Measurements from ENCODE around the gene NGEF.
"Not testable (repeated sequence)": the region's sequence is repeated elsewhere in the genome, so short reads cannot be mapped to it uniquely, and the experiment has no call there.

NGEF gene

DNA sequence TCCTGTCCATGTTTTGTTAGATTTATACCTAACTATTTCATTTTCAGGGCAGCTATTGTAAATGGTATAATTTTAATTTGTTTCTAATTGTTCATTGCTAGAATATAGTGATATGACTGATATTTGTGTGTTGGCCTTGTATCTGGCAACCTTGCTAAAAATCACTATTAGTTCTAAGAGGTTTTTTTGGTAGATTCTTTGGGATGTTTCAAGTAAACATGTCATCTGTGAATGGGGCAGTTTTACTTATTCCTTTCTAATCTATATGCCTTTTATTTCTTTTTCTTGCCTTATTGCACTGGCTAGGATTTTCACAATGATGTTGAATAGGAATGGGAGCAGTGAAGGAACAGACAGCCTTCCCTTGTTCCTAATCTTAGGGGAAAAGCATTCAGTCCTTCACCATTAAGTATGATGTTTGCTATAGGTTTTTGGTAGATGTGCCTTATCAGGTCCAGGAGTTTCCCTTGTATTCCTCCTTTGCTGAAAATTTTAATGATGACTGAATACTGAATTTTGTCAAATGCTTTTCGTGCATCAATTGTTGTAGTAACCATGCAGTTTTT, 101.3 kb downstream of the NGEF start:
- Mint-ChIP-seq H3K36me3 (no peaks in the 10 kb centered on the region), H3K4me3 (no peak overlapping the region), H3K9me3 (peaks cover 4% of the 10 kb centered on the region), H3K4me1 (no peaks in the 10 kb centered on the region), H3K27ac (no peak overlapping the region), H3K27me3 (peaks cover 30% of the 10 kb centered on the region)
- DNase-seq: no peak
- CTCF ChIA-PET: no interaction called here

DNA sequence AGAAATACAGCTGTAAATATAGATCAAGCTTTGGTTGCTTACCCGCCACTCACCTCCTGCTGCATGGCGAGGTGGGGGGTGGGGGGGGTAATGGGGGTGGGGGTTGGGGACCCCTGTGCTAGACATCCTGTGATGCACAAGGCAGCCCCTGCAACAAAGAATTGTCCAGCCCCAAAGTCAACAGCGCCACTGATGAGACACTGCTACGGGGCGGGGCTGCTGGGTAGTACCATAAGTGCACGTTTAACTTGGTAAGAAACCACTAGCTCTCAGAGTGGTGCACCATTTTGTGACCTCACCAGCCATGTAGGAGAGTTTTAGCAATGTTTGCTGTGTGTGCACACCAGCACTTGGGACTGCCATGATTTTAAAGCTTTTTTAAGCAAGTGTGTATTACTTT, 102.7 kb downstream of the NGEF start:
- DNase-seq: no peak
- Mint-ChIP-seq H3K27me3 (peaks cover 18% of the 10 kb centered on the region), H3K4me1 (no peaks in the 10 kb centered on the region), H3K9me3 (peaks cover 4% of the 10 kb centered on the region), H3K27ac (no peak overlapping the region), H3K36me3 (no peaks in the 10 kb centered on the region), H3K4me3 (no peak overlapping the region)
- CTCF ChIA-PET: no interaction called here

DNA sequence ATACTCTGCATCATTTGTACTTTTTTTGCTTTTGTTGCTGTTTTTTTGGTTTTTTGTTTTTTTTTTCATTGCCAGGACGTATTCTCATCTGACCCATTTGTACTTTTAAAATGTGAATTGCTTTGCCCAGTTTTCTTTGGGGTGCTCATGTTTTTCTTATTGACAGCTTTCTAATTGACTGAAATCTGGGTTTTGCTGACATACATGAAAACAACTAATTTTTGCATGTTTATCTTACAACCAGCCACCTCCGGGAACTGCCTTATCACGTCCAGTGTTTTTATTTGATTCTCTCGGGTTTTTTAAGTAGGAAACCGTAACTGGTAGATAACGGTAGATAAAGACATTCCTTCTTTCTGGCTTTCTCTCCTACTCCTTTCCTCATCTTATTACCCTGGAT, 104.4 kb downstream of the NGEF start:
- H3K36me3 Mint-ChIP-seq: no peaks in the 10 kb centered on the region
- CTCF ChIA-PET: no interaction called here
- H3K27ac Mint-ChIP-seq: no peak overlapping the region
- no peaks in the 10 kb centered on the region for H3K4me1 Mint-ChIP-seq
- H3K4me3 Mint-ChIP-seq: no peak overlapping the region
- H3K27me3 Mint-ChIP-seq: peaks cover 14% of the 10 kb centered on the region
- no peak for DNase-seq
- H3K9me3 Mint-ChIP-seq: peaks cover 4% of the 10 kb centered on the region

DNA sequence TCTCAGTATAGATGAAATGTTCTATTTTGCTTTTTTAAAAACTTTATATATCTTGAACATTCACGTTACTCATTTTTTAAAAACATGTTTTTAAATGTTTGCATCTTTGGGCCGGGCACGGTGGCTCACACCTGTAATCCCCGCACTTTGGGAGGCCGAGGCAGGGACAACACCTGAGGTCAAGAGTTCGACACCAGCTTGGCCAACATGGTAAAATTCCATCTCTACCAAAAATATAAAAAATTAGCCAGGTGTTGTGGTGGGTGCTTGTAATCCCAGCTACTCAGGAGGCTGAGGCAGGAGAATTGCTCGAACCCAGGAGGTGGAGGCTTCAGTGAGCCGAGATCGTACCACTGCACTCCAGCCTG, 105.4 kb downstream of the NGEF start:
- CTCF ChIA-PET, H3K4me3 Mint-ChIP-seq, H3K36me3 Mint-ChIP-seq, H3K9me3 Mint-ChIP-seq, H3K4me1 Mint-ChIP-seq, H3K27ac Mint-ChIP-seq, DNase-seq: not testable (repeated sequence)
- peaks cover 14% of the 10 kb centered on the region for H3K27me3 Mint-ChIP-seq

DNA sequence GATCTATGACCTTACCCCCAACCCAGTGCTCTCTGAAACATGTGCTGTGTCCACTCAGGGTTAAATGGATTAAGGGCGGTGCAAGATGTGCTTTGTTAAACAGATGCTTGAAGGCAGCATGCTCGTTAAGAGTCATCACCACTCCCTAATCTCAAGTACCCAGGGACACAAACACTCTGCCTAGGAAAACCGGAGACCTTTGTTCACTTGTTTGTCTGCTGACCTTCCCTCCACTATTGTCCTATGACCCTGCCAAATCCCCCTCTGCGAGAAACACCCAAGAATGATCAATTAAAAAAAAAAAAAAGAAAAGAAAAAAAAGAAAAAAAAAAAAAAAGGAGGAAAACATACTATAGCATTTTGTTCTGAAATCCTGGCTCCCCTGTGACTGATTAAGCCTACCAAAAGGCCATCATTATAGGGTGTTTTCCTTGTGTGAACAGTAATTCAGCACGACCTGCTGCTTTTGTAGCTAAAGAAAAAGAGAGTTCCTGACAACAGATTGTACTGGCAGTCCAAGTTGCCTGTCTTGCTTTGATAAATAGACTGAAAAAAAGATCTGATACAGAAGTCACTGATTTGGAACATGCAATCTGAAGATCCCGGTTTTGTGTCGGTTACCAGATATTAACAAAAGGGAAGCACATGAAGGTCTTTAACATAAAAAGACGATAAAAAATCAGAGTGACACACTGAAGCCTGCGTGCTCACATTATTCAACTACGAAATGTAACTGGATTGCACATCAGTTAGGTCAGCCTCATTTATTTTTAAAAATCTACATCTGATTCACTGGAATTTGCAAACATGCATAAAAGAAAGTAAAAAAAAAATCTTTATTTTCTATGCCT, 106.0 kb downstream of the NGEF start:
- H3K27ac Mint-ChIP-seq, DNase-seq, H3K9me3 Mint-ChIP-seq, H3K36me3 Mint-ChIP-seq, CTCF ChIA-PET, H3K4me1 Mint-ChIP-seq, H3K4me3 Mint-ChIP-seq: not testable (repeated sequence)
- H3K27me3 Mint-ChIP-seq: peaks cover 16% of the 10 kb centered on the region

DNA sequence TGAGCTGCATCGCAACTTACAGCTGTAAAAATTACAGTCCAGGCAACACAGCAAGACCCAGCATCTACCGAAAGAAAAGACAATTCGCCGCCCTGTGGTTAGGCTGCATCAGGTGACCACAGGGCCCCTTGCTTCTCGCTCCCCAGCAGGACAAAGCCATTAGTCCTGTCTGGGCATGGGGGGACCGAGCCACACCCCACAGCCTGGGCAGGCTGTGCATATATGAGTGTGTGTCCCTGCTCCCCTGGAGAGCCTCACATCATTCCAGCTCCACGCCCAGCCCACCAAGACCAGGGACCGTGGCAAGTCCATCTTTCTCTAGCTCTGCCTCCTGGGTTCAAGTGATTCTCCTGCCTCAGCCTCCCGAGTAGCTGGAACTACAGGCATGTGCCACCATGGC, 109.1 kb downstream of the NGEF start:
- H3K4me3 Mint-ChIP-seq: no peak overlapping the region
- no peak overlapping the region for H3K27ac Mint-ChIP-seq
- no peak for DNase-seq
- H3K27me3 Mint-ChIP-seq: peaks cover 6% of the 10 kb centered on the region
- H3K4me1 Mint-ChIP-seq: no peaks in the 10 kb centered on the region
- CTCF ChIA-PET: no interaction called here
- no peaks in the 10 kb centered on the region for H3K36me3 Mint-ChIP-seq
- H3K9me3 Mint-ChIP-seq: no peaks in the 10 kb centered on the region

DNA sequence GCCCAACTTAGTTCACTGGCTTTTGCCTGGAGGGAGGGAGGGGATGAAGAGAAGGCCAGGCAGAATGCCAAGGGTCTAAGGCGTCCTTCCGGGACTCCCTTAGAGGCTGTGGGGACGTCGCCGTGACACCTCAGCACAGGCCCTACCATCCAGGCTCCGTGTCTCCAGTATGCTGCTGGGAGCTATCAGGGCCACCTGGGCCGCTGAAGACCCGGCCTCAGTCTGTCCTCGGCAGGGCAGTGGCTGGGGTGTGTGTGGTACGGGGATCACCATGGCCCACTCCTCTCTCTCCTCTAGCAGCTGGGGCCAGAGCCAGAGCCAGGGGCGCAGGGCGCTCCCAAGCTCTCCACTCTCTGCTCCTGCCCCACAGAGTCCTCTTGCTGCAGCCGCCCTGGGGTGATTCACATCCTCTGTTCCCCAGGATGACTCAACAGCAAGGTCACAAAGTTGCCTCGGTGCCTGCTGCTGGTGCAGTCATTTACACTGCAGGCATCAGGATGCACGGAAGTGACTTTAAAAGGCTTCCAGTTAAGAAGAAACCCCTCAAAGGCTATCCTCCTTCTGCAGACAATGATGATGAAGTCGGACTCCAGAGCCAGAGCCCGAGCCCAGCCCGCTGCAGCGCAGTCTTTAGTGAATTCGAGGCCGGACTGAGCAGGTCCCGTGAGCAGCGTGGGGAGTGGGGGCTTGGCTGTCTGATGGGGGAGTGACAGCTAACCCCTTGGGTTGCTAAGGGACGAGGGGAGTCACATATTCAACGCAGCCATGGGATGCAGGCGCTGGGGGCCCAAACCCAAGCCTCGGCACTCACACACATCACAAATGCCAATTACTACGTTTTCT, 111.1 kb downstream of the NGEF start:
- no peak for DNase-seq
- H3K27ac Mint-ChIP-seq: no peak overlapping the region
- H3K9me3 Mint-ChIP-seq: no peaks in the 10 kb centered on the region
- H3K4me1 Mint-ChIP-seq: no peaks in the 10 kb centered on the region
- H3K27me3 Mint-ChIP-seq: peaks cover 6% of the 10 kb centered on the region
- CTCF ChIA-PET: no interaction called here
- H3K36me3 Mint-ChIP-seq: no peaks in the 10 kb centered on the region
- no peak overlapping the region for H3K4me3 Mint-ChIP-seq

DNA sequence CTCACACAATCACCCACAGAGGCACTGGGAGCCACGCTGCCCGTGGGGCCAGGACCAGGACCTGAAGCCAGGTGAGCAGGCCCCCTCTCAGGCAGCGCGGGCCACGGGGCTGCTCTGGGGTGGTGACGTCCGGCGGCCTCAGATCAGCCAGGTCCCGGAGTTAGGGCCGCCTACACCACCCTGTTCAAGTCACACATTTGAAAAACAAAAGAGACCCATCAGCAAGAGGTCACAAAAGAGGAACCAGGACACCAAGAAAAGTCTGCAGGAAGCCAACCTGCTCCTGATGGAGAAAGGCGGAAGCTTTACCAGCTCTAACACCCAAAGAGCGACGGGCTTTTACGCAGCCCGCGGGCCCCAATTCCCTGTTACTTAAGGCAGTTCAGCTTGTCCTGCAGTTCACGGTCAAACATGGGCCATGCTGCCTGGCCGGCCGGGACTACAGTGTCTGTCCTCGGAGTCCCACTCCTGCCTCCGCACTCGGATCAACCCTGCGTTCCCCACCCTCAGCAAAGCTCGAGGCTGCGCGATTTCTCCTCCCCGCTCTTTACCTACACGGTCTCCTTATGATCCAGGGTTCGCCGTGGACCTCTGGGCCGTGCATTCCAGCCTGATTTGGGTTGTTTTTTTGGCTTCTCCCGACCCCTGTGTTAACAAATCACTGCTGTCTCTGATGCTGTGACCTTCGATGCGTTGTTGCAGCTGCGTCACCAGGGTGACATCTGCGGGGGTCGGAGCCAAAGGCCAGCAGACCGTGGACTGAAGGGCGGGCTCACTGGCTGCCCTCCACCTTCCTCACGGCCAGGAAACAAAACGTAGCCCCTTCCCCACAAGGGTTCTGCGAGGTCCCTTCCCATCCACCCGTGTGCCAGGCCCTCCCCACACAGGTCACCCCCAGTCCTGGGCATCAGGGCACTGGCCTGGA, 112.0 kb downstream of the NGEF start:
- Mint-ChIP-seq H3K36me3 (no peaks in the 10 kb centered on the region), H3K27me3 (peaks cover 6% of the 10 kb centered on the region), H3K4me1 (no peaks in the 10 kb centered on the region), H3K9me3 (no peaks in the 10 kb centered on the region), H3K4me3 (no peak overlapping the region), H3K27ac (no peak overlapping the region)
- CTCF ChIA-PET: no interaction called here
- DNase-seq: no peak

DNA sequence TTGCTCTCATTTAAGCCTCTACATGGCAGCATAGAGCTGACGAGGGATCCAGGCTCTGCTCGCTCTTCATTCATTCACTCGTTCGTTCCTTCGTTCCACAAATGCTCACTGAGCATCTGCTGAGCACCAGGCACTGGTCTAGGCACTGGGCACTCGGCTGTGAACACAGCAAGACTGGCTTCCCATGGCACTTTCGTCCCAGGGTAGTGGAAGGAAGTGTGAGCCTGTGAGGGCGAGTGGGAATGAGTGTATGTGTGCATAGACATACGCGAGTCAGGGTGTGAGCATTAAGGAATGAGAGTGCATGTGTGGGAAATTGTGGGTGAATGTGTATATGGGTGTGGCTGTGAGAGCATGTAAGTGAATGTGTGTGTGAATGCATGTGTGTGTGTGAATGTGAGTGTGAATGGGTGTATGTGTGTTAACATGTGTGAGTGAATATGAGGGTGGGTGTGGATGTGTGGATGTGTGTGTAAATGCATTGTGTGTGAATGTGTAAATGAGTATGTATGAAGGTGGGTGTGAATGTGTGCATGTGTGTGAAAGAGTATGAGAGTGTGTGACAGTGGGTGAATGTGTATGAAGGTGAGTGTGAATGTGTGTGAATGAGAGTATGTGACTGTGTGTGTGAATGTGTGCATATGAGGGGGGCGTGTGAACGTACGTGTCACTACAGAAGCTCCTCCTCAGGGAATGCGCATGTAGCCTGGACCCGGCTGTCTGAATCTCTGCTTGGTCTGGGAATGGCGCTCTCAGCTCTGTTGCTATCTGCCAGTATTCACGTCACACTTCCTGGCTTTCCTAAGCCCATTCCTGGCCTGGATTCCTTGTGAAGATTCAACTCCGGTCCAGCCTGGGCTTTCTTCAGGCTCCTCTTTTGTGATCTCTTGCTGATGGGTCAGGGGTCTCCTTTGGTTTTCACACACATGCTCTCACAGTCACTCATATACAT, 114.2 kb downstream of the NGEF start:
- CTCF ChIA-PET: no interaction called here
- no peaks in the 10 kb centered on the region for H3K36me3 Mint-ChIP-seq
- H3K9me3 Mint-ChIP-seq: no peaks in the 10 kb centered on the region
- H3K4me3 Mint-ChIP-seq: no peak overlapping the region
- H3K4me1 Mint-ChIP-seq: no peaks in the 10 kb centered on the region
- no peak for DNase-seq
- peaks cover 6% of the 10 kb centered on the region for H3K27me3 Mint-ChIP-seq
- no peak overlapping the region for H3K27ac Mint-ChIP-seq

GRCh38 chr2:232897598-232898408, 115.3 kb downstream of the NGEF start:
- Mint-ChIP-seq H3K4me1 (no peaks in the 10 kb centered on the region), H3K4me3 (no peak overlapping the region), H3K9me3 (no peaks in the 10 kb centered on the region), H3K27me3 (peaks cover 6% of the 10 kb centered on the region), H3K36me3 (no peaks in the 10 kb centered on the region), H3K27ac (no peak overlapping the region)
- CTCF ChIA-PET: no interaction called here
- no peak for DNase-seq

- no peak overlapping the region for H3K27ac Mint-ChIP-seq
- H3K4me1 Mint-ChIP-seq: no peaks in the 10 kb centered on the region
These were observed 116.1 kb downstream of the NGEF start for GRCh38 chr2:232896720-232897597.

GRCh38 chr2:232896111-232896510, 116.9 kb downstream of the NGEF start:
- no peak overlapping the region for H3K4me3 Mint-ChIP-seq
- DNase-seq: no peak
- no peak overlapping the region for H3K27ac Mint-ChIP-seq
- H3K9me3 Mint-ChIP-seq: no peaks in the 10 kb centered on the region
- H3K36me3 Mint-ChIP-seq: no peaks in the 10 kb centered on the region
- peaks cover 7% of the 10 kb centered on the region for H3K27me3 Mint-ChIP-seq
- H3K4me1 Mint-ChIP-seq: no peaks in the 10 kb centered on the region
- CTCF ChIA-PET: no interaction called here

More at GRCh38 chr2:232896720-232897597, 116.1 kb downstream of the NGEF start:
- CTCF ChIA-PET: no interaction called here
- Mint-ChIP-seq H3K4me3 (no peak overlapping the region), H3K36me3 (no peaks in the 10 kb centered on the region), H3K9me3 (no peaks in the 10 kb centered on the region), H3K27me3 (peaks cover 7% of the 10 kb centered on the region)
- no peak for DNase-seq

Measured in activated naive CD4-positive, alpha-beta T cell treated with anti-CD3 and anti-CD28 coated beads, Interleukin-2, amount 10 ng/mL, durations not matched to agents 7 days and 5 days (primary cell).